SH-SY5Y (cell line): ENCODE data around the gene CITED4.

Experiments used
- GATA2 ChIP-seq: IDR thresholded peaks from 2 replicates; pipeline ENCODE4 v1.6.1; 2011; ENCODE audit warnings: mild to moderate bottlenecking, low read depth, low read length
- GATA3 ChIP-seq: IDR thresholded peaks from 2 replicates; pipeline ENCODE4 v1.6.1; 2011; ENCODE audit warnings: low read depth, mild to moderate bottlenecking, low read length, moderate library complexity

The CITED4 gene, protein sequence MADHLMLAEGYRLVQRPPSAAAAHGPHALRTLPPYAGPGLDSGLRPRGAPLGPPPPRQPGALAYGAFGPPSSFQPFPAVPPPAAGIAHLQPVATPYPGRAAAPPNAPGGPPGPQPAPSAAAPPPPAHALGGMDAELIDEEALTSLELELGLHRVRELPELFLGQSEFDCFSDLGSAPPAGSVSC

DNA sequence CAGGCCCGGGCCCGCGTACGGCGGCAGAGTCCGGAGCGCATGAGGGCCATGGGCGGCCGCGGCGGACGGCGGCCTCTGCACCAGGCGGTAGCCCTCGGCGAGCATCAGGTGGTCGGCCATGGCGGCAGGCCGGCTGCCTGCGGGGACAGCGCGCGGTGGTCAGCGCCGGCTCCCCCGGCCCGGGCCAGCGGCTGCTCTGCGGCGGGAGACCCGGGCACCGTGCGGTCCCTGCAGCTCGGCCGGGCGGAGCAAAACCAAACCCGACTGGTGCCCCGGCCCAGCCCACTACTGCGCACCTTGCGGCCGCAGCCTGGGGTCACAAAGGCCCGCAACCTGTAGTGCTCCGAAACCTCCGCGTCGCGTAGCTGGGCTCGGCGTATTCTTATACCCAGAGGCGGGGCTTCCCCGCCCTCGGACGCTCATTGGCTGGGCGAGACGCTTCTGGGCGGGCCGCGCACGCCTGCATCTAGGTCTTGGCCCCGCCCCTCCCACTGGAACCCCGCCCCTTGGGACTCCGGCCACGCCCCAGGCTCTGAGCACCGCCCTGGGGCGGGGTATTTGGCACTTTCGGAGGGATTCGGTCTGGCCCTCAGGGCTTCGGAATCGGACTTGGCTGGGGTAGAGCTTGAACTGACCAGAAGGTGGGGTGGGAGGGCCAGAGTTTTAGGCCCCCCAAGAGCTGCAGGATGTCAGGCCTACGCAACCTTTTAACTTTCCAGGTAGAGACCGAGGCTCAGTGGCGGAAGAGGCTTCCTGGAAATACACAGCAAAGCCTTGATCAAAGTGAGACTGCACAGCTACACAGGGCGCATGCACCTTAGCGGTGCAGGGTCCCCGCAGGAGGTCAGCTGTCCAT is at the start of gene CITED4:
TSS of gene CITED4 (minus strand) at position 356 of the 856 bp plus-strand sequence. CDS start at position 120, 236 bp downstream.
- no peak for TF ChIP-seq GATA2
- no peak for TF ChIP-seq GATA3

DNA sequence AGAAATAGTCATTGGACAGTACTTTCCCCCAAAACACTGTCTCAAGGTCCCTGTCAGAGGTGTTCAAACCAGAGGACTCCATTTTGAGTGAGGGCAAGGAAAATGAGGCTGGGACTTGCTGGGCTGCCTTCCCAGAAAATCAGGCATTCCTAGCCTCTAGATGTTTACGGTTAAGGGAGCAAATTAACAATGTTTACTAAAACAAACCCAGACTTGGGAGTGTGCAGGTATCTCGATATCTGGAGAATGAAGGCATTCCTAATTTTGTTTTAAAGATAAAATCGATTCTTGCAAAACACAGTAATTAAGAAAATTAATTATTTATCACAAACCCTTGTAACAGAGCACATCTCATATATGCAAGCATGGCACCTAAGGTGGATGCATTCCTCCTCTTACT is 48.9 kb upstream of the CITED4 start:
- TF ChIP-seq GATA3 (no peak), GATA2 (no peak)

DNA sequence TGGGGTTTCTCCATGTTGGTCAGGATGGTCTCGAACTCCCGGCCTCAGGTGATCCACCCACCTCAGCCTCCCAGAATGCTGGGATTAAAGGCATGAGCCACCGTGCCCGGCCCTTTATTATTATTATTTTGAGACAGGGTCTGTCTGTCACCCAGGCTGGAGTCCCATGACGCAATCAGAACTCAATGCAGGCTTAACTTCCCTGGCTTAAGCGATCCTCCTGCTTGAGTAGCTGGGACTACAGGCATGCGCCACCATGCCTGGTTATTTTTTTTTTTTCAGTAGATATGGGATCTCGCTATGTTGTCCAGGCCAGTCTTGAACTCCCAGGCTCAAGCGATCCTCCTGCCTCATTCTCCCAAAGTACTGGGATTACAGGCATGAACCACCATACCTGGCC is 47.1 kb upstream of the CITED4 start:
- TF ChIP-seq GATA2 (no peak), GATA3 (no peak)

DNA sequence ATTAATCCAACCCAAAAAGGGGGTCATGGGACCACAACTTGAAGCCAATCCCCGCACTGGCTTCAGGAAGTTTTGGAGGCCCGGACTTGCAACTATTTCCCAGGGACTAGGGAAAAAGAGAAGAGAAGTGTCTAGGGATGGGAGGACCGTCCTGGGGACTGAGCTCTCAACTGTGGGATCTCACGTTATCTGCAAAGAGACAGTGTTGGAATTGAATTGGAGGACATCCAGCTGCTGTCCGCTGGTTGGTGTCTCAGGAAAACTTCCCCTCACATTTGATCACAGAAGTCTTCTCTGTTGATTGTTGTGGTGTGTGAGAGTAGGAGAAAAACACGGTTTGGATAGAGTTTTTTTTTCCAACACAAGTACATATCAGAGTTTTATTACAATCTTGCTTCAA is 46.2 kb upstream of the CITED4 start:
- TF ChIP-seq GATA2: no peak
- TF ChIP-seq GATA3: no peak

DNA sequence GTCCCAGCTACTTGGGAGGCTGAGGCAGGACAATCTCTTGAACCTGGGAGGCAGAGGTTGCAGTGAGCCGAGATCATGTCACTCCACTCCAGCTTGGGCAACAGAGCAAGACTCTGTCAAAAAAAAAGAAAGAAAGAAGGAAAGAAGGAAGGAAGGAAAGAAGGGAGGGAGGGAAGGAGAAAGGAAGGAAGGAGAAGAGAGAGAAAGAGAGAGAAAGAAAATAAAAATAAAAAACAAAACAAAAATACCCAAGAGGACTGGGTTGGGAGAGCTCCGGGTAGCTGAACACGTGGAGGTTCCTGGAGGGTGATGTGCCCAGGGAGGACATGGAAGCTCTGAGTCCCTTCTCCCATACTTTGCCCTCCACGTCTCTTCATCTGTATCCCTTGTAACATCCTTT is 45.7 kb upstream of the CITED4 start:
- no peak for TF ChIP-seq GATA2
- no peak for TF ChIP-seq GATA3

DNA sequence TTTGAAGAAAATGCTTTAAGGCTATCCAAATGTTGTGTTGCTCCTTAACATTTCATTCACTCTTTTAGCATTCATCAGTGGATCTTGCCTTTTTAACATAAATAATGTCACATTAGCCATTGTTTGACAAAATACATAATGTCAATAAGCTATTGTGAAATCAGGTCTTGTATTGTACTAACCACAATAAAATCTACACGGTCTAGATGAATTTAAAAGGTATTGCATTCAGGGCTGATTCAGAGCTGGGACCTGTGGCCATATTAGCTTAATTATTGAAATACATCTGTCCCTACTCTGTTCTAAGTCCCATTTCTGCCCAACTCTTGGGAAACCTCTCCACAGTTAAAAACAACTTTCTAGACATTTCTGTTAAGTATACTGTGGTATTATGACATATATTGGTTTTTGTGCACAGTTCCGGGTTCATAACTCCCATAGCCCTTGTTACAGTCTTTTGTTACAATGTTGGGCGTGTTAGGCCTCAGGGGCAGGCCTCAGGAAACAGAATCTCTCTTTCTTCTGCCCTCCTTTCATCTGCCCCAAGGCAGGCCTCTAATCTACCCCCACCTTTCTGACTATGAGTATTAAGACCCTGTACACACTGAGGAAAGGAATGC is 44.7 kb upstream of the CITED4 start:
- no peak for TF ChIP-seq GATA2
- TF ChIP-seq GATA3: no peak

DNA sequence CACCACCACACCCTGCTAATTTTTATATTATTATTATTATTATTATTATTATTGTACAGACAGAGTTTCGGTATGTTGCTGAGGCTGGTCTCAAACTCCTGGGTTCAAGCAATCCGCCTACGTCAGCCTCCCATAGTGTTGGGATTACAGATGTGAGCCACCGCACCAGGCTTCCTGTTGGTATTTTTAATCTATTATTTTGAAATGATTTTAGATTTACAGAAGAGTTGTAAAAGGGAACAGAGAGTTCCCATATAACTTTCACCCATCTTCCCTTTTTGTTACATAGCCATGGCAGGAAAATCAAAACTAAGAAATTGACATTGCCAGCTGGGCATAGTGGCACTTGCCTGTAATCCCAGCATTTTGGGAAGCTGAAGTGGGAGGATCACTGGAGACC is 42.9 kb upstream of the CITED4 start:
- TF ChIP-seq GATA3: no peak
- TF ChIP-seq GATA2: no peak

DNA sequence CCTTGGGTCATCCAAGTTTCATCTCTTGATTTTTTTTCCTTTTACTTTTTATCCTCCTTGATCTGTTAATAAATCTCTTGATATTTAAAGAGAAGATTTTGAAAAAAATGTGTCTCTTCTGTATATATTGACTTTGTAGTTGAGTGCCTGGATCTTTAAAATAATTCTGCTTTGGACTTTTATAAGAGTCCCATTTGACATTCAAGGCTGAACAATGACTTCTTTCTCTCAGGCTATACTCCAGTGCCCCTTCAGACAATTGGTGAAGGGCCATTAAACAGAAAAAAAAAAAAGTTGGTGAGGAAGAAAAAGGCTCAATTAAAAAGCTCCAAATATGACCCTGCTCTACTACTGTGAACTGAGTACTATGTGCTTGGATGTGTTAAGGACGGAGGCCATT is 40.9 kb upstream of the CITED4 start:
- no peak for TF ChIP-seq GATA3
- TF ChIP-seq GATA2: no peak

DNA sequence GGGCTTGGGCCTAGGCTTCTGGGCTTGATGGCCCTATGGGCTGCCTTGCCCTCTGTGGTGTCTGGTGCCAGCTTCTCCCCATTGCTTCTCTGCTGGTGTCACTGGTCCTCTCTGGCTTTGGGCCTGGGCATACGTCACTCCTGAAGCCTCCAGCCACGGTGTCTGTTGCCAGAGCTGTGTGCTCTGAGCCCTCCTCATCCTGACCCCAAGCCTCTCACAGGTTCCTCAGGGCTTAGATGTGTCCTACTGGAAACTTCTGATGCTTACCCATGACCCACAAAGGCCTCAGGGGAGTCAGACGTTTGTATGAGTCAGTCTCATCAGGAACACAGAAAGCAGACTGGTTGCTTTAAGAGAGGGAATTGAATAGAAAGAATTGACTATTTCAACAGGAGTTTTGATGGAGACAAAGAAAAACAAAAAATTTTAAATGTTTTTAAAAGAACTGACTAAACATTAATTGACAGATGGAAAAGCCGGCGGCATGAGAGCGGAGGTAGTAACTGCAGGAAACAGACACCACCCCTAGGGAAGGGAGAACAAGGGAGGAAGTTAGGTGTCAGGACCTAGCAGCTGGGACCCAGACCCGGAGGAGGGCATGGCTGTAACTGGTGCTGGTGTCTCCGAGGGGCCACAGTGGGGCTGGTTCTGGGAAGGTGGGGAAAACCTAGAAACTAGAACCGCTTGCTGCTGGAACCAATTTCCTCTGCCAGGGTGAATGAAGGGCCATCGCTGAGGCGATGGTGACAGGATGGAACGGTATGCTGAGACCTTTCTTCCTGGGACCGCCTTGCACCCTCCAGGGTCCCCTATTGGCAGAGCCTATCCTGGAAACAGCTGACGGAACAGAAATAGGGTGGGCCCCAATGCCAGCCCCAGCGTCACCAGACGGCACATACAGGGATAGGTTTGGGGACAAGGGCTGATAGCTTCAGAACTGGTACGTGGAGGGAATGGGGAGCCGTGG is 40.0 kb upstream of the CITED4 start:
- no peak for TF ChIP-seq GATA3
- no peak for TF ChIP-seq GATA2

DNA sequence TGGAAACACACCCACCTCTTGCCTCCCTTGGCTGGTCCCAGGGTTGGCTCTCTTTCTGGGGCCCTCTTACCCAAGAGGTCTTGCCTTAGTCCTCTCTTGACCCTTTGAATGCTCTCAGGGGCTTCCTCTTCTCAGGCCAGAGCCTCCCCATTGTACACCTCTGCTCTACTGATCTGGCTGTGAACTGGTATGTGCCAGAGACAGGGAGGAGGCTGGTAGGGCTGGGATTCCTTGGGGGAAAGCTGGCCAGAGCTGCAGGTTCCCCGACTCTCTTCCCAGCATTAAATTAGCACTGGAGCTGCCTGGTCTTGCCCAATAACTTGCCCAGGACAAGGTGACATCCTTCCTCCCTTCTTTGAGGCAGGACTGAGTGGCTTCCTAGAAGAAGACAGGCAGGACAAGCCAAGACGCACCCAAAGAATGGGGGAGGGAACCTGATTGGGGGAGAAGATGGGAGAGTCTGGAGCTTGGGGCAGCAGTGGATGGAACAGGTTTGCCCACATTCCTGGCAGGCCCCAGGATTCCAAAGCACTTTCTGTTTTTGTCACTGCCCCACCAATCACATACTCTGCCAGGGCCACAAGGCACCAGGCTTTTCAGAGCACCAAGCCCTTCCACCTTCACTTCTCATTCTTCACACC is 37.2 kb upstream of the CITED4 start:
- TF ChIP-seq GATA2 (no peak), GATA3 (no peak)

DNA sequence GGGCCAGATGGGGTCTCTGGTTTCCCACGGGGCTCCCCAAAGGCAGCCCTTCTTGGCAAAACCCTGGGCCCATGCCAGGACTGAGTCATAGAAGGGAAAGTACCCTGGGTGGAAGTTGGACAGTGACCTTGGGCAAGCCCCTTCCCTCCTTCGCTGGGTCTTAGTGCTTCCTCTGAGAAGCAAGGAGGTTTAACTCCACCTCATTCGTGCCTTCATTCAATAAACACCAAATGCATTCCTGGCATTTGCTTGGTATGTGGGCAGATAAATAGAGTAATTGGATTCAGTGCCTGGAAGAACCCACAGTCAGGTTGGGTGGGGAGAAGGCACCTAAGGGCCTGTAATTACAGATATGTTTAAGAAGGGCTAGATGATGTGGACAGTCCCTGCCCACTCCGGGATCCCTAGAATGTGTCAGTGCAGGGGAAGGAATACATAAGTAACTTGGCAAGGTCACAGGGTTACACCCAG is 36.3 kb upstream of the CITED4 start:
- TF ChIP-seq GATA2: no peak

DNA sequence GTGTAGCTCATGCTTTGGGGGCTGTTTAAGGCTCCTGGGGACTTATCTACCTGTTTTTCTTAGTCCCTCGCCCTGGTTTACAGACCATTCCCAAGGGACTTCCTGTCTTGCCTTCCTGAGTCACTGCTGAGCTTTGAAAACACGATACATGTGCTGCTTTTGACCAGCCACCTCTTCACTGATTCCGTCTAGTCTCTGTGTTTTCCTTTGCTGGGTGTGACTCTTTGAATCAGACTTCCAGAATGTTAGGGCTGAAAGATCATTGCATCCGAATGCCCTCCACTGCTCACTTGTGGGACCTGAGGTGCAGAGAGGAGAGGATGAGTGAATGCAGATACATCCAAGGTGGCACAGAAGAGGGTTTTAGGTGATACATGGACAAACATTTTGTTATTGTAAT is 35.4 kb upstream of the CITED4 start:
- no peak for TF ChIP-seq GATA3
- no peak for TF ChIP-seq GATA2

DNA sequence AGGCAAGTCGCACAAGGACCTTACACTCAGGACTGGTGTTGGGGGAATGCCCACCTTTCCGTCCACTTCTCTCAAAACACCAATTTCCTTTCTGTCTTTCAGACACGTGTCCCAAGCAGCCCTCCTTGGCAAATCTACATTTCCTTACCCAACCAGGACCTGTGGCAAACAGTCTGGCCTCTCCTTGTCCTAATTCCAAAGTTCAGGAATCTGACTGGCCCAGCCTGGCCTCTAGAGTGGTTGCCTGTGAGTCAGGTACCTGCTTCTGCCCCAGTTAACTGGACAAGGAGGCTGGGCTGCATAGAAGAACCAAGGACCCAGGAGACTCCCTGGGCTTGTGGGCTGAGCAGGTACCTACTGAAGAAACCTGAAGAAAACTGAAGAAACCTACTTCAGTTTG is 34.3 kb upstream of the CITED4 start:
- TF ChIP-seq GATA2 (no peak), GATA3 (no peak)
